Ishikawa (cell line): ENCODE results near the gene EVX2.

Experiments
- CREB1 ChIP-seq: IDR thresholded peaks from 2 replicates; pipeline ENCODE4 v1.6.1; 2012; ENCODE audit warnings: low read depth
- EP300 ChIP-seq: IDR thresholded peaks from 2 replicates; pipeline ENCODE4 v1.6.1; 2012; ENCODE audit warnings: borderline replicate concordance
- FOXM1 ChIP-seq: IDR thresholded peaks from 2 replicates; pipeline ENCODE4 v1.6.1; 2012; ENCODE audit warnings: low read depth, borderline replicate concordance
- NFIC ChIP-seq: IDR thresholded peaks from 2 replicates; pipeline ENCODE4 v1.6.1; 2012
- RAD21 ChIP-seq: IDR thresholded peaks from 2 replicates; pipeline ENCODE4 v1.6.1; 2012; ENCODE audit warnings: low read depth
- TEAD4 ChIP-seq: IDR thresholded peaks from 2 replicates; pipeline ENCODE4 v1.6.1; 2012
- YY1 ChIP-seq: IDR thresholded peaks from 2 replicates; pipeline ENCODE4 v1.6.1; 2012; ENCODE audit warnings: low read depth
- TF ChIP-seq, protein P1 (sequence below): IDR thresholded peaks from 2 replicates; pipeline ENCODE4 v1.6.1; 2012
- TF ChIP-seq, protein P2 (sequence below): IDR thresholded peaks from 2 replicates; pipeline ENCODE4 v1.6.1; 2012; ENCODE audit warnings: low read depth, mild to moderate bottlenecking
- TF ChIP-seq, protein P3 (sequence below): IDR thresholded peaks from 2 replicates; pipeline ENCODE4 v1.6.1; 2012

DNA sequence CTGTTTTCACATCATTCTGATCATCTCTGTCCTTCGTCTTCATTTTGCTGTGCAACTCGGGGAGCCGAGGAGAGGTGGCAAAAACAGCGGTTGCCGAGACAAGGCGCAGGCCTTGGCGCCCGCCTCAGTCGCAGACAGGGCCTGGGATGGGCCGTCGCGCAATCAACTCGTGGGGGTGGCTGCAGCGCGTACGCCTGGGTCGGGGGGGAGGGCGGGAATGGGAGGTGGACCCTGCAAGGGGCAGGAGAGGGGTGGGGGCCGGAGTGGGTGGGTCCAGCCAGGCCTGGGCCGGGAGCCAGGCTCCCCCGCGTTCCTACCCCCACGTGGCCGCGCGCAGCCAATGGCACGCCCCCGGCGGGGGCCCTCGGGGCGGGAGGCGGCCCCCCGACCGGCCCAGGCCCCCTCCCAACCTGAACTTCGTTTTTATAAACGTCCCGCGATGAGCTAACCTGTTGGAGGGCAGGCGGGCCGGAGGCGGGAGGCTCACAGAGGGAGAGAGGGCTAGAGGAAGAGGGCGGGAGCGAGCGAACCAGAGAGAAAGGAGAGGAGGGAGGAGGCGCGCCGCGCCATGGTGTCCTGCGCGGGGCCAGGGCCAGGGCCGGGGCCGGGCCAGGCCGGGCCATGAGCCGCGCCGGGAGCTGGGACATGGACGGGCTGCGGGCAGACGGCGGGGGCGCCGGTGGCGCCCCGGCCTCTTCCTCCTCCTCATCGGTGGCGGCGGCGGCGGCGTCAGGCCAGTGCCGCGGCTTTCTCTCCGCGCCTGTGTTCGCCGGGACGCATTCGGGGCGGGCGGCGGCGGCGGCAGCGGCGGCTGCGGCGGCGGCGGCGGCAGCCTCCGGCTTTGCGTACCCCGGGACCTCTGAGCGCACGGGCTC is 8.7 kb upstream of the EVX2 start, which contains the start of gene HOXD13:
- TF ChIP-seq, protein P1, sequence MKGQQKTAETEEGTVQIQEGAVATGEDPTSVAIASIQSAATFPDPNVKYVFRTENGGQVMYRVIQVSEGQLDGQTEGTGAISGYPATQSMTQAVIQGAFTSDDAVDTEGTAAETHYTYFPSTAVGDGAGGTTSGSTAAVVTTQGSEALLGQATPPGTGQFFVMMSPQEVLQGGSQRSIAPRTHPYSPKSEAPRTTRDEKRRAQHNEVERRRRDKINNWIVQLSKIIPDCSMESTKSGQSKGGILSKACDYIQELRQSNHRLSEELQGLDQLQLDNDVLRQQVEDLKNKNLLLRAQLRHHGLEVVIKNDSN: peak; percentile 89
- TF ChIP-seq YY1 (0 out of 2 replicates have a peak, but pooled peaks have one; percentile 33), CREB1 (no peak), RAD21 (no peak), FOXM1 (no peak), NFIC (no peak), EP300 (no peak), TEAD4 (no peak)
- TF ChIP-seq, protein P2, sequence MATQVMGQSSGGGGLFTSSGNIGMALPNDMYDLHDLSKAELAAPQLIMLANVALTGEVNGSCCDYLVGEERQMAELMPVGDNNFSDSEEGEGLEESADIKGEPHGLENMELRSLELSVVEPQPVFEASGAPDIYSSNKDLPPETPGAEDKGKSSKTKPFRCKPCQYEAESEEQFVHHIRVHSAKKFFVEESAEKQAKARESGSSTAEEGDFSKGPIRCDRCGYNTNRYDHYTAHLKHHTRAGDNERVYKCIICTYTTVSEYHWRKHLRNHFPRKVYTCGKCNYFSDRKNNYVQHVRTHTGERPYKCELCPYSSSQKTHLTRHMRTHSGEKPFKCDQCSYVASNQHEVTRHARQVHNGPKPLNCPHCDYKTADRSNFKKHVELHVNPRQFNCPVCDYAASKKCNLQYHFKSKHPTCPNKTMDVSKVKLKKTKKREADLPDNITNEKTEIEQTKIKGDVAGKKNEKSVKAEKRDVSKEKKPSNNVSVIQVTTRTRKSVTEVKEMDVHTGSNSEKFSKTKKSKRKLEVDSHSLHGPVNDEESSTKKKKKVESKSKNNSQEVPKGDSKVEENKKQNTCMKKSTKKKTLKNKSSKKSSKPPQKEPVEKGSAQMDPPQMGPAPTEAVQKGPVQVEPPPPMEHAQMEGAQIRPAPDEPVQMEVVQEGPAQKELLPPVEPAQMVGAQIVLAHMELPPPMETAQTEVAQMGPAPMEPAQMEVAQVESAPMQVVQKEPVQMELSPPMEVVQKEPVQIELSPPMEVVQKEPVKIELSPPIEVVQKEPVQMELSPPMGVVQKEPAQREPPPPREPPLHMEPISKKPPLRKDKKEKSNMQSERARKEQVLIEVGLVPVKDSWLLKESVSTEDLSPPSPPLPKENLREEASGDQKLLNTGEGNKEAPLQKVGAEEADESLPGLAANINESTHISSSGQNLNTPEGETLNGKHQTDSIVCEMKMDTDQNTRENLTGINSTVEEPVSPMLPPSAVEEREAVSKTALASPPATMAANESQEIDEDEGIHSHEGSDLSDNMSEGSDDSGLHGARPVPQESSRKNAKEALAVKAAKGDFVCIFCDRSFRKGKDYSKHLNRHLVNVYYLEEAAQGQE: no peak
- TF ChIP-seq, protein P3, sequence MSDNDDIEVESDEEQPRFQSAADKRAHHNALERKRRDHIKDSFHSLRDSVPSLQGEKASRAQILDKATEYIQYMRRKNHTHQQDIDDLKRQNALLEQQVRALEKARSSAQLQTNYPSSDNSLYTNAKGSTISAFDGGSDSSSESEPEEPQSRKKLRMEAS: peak; percentile 30
